Measurements from ENCODE around the gene ACBD4.

ACBD4 gene

GRCh38 chr17:45143767-45144198, 8.3 kb downstream of the ACBD4 start:
- Histone ChIP-seq H3K27ac (no peak overlapping the region), H3K36me3 (no peaks in the 10 kb centered on the region), H3K27me3 (ENCODE audit: insufficient read depth, low read depth, severe bottlenecking) (no peaks in the 10 kb centered on the region), H3K4me3 (ENCODE audit: low read depth, low read length) (no peak overlapping the region), H3K9me3 (ENCODE audit: severe bottlenecking) (no peaks in the 10 kb centered on the region)
- TF ChIP-seq, protein P1, sequence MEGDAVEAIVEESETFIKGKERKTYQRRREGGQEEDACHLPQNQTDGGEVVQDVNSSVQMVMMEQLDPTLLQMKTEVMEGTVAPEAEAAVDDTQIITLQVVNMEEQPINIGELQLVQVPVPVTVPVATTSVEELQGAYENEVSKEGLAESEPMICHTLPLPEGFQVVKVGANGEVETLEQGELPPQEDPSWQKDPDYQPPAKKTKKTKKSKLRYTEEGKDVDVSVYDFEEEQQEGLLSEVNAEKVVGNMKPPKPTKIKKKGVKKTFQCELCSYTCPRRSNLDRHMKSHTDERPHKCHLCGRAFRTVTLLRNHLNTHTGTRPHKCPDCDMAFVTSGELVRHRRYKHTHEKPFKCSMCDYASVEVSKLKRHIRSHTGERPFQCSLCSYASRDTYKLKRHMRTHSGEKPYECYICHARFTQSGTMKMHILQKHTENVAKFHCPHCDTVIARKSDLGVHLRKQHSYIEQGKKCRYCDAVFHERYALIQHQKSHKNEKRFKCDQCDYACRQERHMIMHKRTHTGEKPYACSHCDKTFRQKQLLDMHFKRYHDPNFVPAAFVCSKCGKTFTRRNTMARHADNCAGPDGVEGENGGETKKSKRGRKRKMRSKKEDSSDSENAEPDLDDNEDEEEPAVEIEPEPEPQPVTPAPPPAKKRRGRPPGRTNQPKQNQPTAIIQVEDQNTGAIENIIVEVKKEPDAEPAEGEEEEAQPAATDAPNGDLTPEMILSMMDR (IDR thresholded peaks at IDR 0.05; ENCODE audit: low read depth, low read length): no peak
- DNase-seq: no peak

DNA sequence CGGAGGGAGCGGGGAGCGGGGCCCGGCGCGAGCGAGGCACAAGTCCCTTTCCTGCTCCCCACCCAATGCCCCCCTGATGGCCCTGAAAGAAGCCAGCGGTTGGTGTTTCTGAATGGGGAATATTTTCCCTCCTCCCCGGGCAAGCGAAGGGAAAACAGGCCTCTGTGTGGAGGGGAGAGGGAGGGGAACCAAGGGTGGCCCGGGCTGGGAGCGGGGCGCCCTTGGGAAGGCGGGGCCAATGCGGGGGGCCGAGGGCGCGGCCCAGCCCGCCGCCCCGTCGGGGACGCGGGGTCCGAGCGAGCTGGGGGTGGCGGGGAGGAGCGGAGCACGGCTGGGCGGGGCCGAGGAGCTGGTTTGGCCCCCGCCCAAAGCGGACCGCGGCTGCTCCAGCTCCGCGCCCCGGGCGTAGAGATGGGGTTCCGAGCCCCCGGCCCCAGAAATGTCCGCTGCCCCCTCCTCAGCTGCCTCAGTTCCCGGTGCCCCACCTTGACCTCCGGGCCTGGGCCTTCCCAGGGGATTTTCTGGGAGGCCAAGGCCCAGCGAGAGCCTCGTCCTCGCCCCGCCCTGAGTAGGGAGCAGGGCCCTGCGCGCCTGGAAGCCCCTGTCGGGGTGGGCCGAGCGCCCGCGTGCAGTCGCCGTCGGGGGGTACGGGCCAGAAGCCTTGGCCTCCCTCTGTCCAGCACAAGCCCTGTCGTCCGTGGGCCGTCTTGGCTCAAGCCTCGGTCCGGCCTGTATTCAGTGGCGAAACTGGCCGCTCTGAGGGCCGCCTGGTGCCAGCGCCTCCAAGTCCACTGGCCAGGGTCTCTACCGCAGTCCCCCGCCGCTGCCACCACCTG, 8.9 kb downstream of the ACBD4 start:
- Histone ChIP-seq H3K4me3 (ENCODE audit: low read depth, low read length) (no peak overlapping the region), H3K27me3 (ENCODE audit: insufficient read depth, low read depth, severe bottlenecking) (no peaks in the 10 kb centered on the region), H3K27ac (no peak overlapping the region), H3K36me3 (no peaks in the 10 kb centered on the region), H3K9me3 (ENCODE audit: severe bottlenecking) (no peaks in the 10 kb centered on the region)
- DNase-seq: no peak
- TF ChIP-seq, protein P1 (IDR thresholded peaks at IDR 0.05; ENCODE audit: low read depth, low read length): no peak

DNA sequence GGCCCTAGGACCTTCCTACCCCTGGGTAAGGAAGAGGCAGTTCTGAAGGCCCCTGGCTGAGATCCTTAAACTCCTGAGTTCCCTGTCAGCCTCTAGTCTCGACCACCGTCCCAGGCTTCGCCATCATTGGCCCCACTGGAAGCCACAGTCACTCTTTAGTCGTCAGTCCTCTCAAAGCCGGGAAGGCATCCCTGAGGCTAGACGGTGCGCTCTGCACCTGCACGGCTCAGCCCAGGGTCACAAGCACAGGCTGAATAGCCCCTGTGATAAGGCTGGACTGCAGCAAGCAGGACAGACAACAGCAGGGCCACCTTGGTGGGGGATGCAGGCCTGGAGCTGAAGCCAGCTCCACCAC, 9.5 kb downstream of the ACBD4 start:
- TF ChIP-seq, protein P1 (IDR thresholded peaks at IDR 0.05; ENCODE audit: low read depth, low read length): no peak
- H3K27ac ChIP-seq: no peak overlapping the region
- no peak for DNase-seq
- no peaks in the 10 kb centered on the region for H3K27me3 ChIP-seq (ENCODE audit: insufficient read depth, low read depth, severe bottlenecking)
- H3K36me3 ChIP-seq: no peaks in the 10 kb centered on the region
- no peak overlapping the region for H3K4me3 ChIP-seq (ENCODE audit: low read depth, low read length)
- no peaks in the 10 kb centered on the region for H3K9me3 ChIP-seq (ENCODE audit: severe bottlenecking)

DNA sequence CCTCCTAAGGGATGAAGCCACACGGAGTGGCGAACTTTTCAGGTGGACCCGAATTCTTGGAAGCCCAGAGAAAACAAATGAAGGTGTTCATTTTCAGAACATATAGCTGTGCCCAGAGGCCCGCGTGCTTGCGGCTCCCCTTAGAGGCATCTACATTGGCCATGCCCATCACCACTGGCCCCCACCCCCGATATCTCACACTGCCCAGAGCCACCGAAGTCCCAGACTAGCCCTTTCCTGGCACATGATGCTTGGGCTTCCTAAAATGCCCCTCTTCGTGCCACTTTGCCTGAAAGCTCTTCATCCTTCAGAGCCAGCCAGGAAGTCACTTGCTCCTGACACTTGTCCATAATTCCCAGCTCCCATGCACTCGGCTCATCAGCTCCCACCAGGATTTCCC, 10.7 kb downstream of the ACBD4 start:
- no peaks in the 10 kb centered on the region for H3K27me3 ChIP-seq (ENCODE audit: insufficient read depth, low read depth, severe bottlenecking)
- H3K36me3 ChIP-seq: no peaks in the 10 kb centered on the region
- no peaks in the 10 kb centered on the region for H3K9me3 ChIP-seq (ENCODE audit: severe bottlenecking)
- H3K4me3 ChIP-seq (ENCODE audit: low read depth, low read length): no peak overlapping the region
- no peak for DNase-seq
- no peak overlapping the region for H3K27ac ChIP-seq
- TF ChIP-seq, protein P1 (IDR thresholded peaks at IDR 0.05; ENCODE audit: low read depth, low read length): no peak

GRCh38 chr17:45146592-45146889, 11.1 kb downstream of the ACBD4 start:
- no peak for DNase-seq
- Histone ChIP-seq H3K9me3 (ENCODE audit: severe bottlenecking) (no peaks in the 10 kb centered on the region), H3K36me3 (no peaks in the 10 kb centered on the region), H3K27ac (peak overlapping the region; percentile 99), H3K27me3 (ENCODE audit: insufficient read depth, low read depth, severe bottlenecking) (no peaks in the 10 kb centered on the region), H3K4me3 (ENCODE audit: low read depth, low read length) (peak overlapping the region; percentile 74)
- TF ChIP-seq, protein P1 (IDR thresholded peaks at IDR 0.05; ENCODE audit: low read depth, low read length): no peak

All from WERI-Rb-1 (cell line).